H1 (cell line): ENCODE results near the gene ANKH. TPM values are rescaled to one million over a fixed set of nuclear protein-coding genes. Genes with fewer than 3 reads are reported as not detected.

Experiments
- CTCF ChIA-PET: fragments of 300-600 bp; sonication (Branson Sonifier 250); formaldehyde crosslinking; loops from one replicate; lab custom pipeline; 2021; ENCODE audit not compliant: partially characterized antibody; lab: Charles Lee
- POLR2A ChIA-PET: fragments of 300-600 bp; sonication (Branson Sonifier 250); formaldehyde crosslinking; loops from one replicate; lab custom pipeline; 2021; ENCODE audit warnings: inconsistent platforms; ENCODE audit not compliant: partially characterized antibody; lab: Charles Lee
- DNase-seq, 2 experiments: peaks; one replicate each; pipeline versions ENCODE4 v3.0.0 to v3.0.0-alpha.2; 2010 to 2022; ENCODE audit warnings: low spot score in 2 of 2, low read depth in 1 of 2, mixed read lengths in 1 of 2
- FAIRE-seq: peaks from 2 replicates; lab custom pipeline; 2011; peaks lifted over from hg19 to GRCh38; lab: Jason Lieb, UNC
- H2AFZ ChIP-seq: 2 replicates; pipeline ENCODE4 v1.8.1; 2012; ENCODE audit warnings: low read length, inconsistent platforms
- H2AK5ac ChIP-seq: 2 replicates; pipeline ENCODE4 v1.6.1; 2013; ENCODE audit warnings: low read depth, low read length
- H2BK120ac ChIP-seq: replicated peaks from 2 replicates; pipeline ENCODE3; 2013; ENCODE audit warnings: low read depth, low read length, inconsistent platforms
- H2BK12ac ChIP-seq: 2 replicates; pipeline ENCODE4 v1.6.1; 2013; ENCODE audit warnings: low read depth, low read length
- H2BK15ac ChIP-seq: 2 replicates; pipeline ENCODE4 v1.6.1; 2013; ENCODE audit warnings: low read length
- H2BK20ac ChIP-seq: 2 replicates; pipeline ENCODE4 v1.6.1; 2013; ENCODE audit warnings: low read length
- H2BK5ac ChIP-seq: 2 replicates; pipeline ENCODE4 v1.6.1; 2013; ENCODE audit warnings: low read depth, low read length
- H3K14ac ChIP-seq: 2 replicates; pipeline ENCODE4 v1.6.1; 2013; ENCODE audit warnings: inconsistent platforms; ENCODE audit not compliant: insufficient read length
- H3K18ac ChIP-seq: 2 replicates; pipeline ENCODE4 v1.6.1; 2013; ENCODE audit warnings: low read length; ENCODE audit errors: extremely low read depth
- H3K23ac ChIP-seq: 2 replicates; pipeline ENCODE4 v1.6.1; 2013; ENCODE audit warnings: inconsistent platforms; ENCODE audit not compliant: insufficient read length
- H3K23me2 ChIP-seq: 2 replicates; pipeline ENCODE4 v1.6.1; 2013; ENCODE audit warnings: low read depth, low read length
- H3K27ac ChIP-seq: 2 replicates; pipeline ENCODE4 v1.6.1; 2011; ENCODE audit warnings: low read depth, low read length, inconsistent platforms
- H3K27me3 ChIP-seq, 4 experiments: replicated peaks in 1 of 4; 1 replicate in 1 of 4; 2 replicates in 3 of 4; pipeline versions ENCODE4 v1.6.1 to v1.8.1; 2011 to 2013; ENCODE audit warnings: low read length in 3 of 4, mild to moderate bottlenecking in 3 of 4, inconsistent platforms in 2 of 4, mixed read lengths in 2 of 4, moderate library complexity in 1 of 4; ENCODE audit not compliant: control insufficient read depth in 3 of 4, insufficient read depth in 3 of 4; ENCODE audit errors: extremely low read depth in 1 of 4
- H3K36me3 ChIP-seq, 4 experiments: 2 replicates each; pipeline versions ENCODE4 v1.6.1 to v1.8.1; 2011 to 2013; ENCODE audit warnings: mild to moderate bottlenecking in 4 of 4, low read length in 3 of 4, moderate library complexity in 2 of 4, control low read depth in 1 of 4, inconsistent platforms in 1 of 4; ENCODE audit not compliant: insufficient read depth in 4 of 4, control insufficient read depth in 2 of 4
- H3K4ac ChIP-seq: replicated peaks from 2 replicates; pipeline ENCODE3; 2013; ENCODE audit warnings: low read length, low read depth, mixed read lengths, inconsistent platforms; ENCODE audit not compliant: insufficient read length
- H3K4me1 ChIP-seq, 4 experiments: replicated peaks in 1 of 4; 1 replicate in 1 of 4; 2 replicates in 3 of 4; pipeline versions ENCODE4 v1.6.1 to v1.8.1; 2011 to 2013; ENCODE audit warnings: low read length in 3 of 4, inconsistent platforms in 2 of 4, mixed read lengths in 1 of 4; ENCODE audit not compliant: insufficient read depth in 4 of 4, control insufficient read depth in 3 of 4
- H3K4me2 ChIP-seq, 2 experiments: 2 replicates each; pipeline versions ENCODE4 v1.6.1 to v1.8.1; 2011 to 2013; ENCODE audit warnings: low read depth in 2 of 2, low read length in 2 of 2, control low read depth in 1 of 2, inconsistent platforms in 1 of 2, mild to moderate bottlenecking in 1 of 2; ENCODE audit not compliant: insufficient read depth in 1 of 2
- H3K4me3 ChIP-seq, 4 experiments: fragments of 200-600, 300-600 bp in 1 of 4; sonication (generic), shearing (Covaris generic), sonication (Bioruptor Twin) in 1 of 4; 2 replicates each; pipeline versions ENCODE4 v1.5.1 to v1.8.1; 2011 to 2016; ENCODE audit warnings: low read length in 4 of 4, low read depth in 3 of 4, control low read depth in 2 of 4, inconsistent platforms in 2 of 4, mild to moderate bottlenecking in 2 of 4, mixed read lengths in 1 of 4, moderate library complexity in 1 of 4; ENCODE audit not compliant: insufficient read depth in 2 of 4; ENCODE audit errors: extremely low read depth in 1 of 4
- H3K56ac ChIP-seq: replicated peaks from 2 replicates; pipeline ENCODE3; 2013; ENCODE audit warnings: low read depth, mild to moderate bottlenecking, mixed read lengths, low read length, inconsistent platforms; ENCODE audit not compliant: insufficient read length
- H3K79me1 ChIP-seq: 2 replicates; pipeline ENCODE4 v1.6.1; 2013; ENCODE audit warnings: low read depth, low read length, control low read depth
- H3K79me2 ChIP-seq, 2 experiments: 2 replicates each; pipeline versions ENCODE4 v1.6.1 to v1.8.1; 2012 to 2013; ENCODE audit warnings: low read length in 2 of 2, mild to moderate bottlenecking in 2 of 2, inconsistent platforms in 1 of 2; ENCODE audit not compliant: insufficient read depth in 2 of 2, control insufficient read depth in 1 of 2
- H3K9ac ChIP-seq, 4 experiments: replicated peaks in 1 of 4; 1 replicate in 1 of 4; 2 replicates in 3 of 4; pipeline versions ENCODE4 v1.6.1 to v1.8.1; 2011 to 2013; ENCODE audit warnings: low read depth in 3 of 4, low read length in 3 of 4, control low read depth in 2 of 4, mild to moderate bottlenecking in 2 of 4, moderate library complexity in 2 of 4, inconsistent platforms in 1 of 4; ENCODE audit errors: extremely low read depth in 1 of 4
- H3K9me3 ChIP-seq, 2 experiments: 2 replicates each; pipeline versions ENCODE4 v1.6.1 to v1.8.1; 2012 to 2013; ENCODE audit warnings: mild to moderate bottlenecking in 2 of 2, moderate library complexity in 2 of 2, control low read depth in 1 of 2, inconsistent platforms in 1 of 2, low read depth in 1 of 2, low read length in 1 of 2, mixed read lengths in 1 of 2; ENCODE audit not compliant: insufficient read depth in 2 of 2
- H4K20me1 ChIP-seq, 2 experiments: replicated peaks in 1 of 2; 2 replicates each; pipeline versions ENCODE3 to v1.8.1; 2011 to 2013; ENCODE audit warnings: inconsistent platforms in 2 of 2, low read length in 2 of 2, mild to moderate bottlenecking in 1 of 2; ENCODE audit not compliant: insufficient read depth in 2 of 2, control insufficient read depth in 1 of 2
- H4K5ac ChIP-seq: 2 replicates; pipeline ENCODE4 v1.6.1; 2013; ENCODE audit warnings: low read length, low read depth, mixed read lengths, inconsistent platforms; ENCODE audit not compliant: insufficient read length
- H4K8ac ChIP-seq: 2 replicates; pipeline ENCODE4 v1.8.0; 2013; ENCODE audit warnings: mild to moderate bottlenecking, moderate library complexity, low read length, inconsistent platforms; ENCODE audit not compliant: insufficient read depth; ENCODE audit errors: extremely low read depth
- H4K91ac ChIP-seq: replicated peaks from 2 replicates; pipeline ENCODE3; 2013; ENCODE audit warnings: low read length, mixed read lengths, inconsistent platforms; ENCODE audit not compliant: insufficient read length
- MAX ChIP-seq: IDR thresholded peaks from 2 replicates; pipeline ENCODE4 v1.6.1; 2012; ENCODE audit warnings: inconsistent platforms
- WGBS, 2 experiments: shearing (Covaris generic) in 1 of 2; methylation state at CpG; one replicate each; pipeline versions ENCODE4 v1.1.6 to v1.1.7; 2013 to 2015; ENCODE audit warnings: low lambda C conversion rate in 2 of 2, mixed read lengths in 2 of 2, inconsistent platforms in 1 of 2, low coverage in 1 of 2, missing lambda C conversion rate in 1 of 2; ENCODE audit not compliant: insufficient replicate concordance in 2 of 2, insufficient coverage in 1 of 2, insufficient read length in 1 of 2; ENCODE audit errors: extremely low coverage in 1 of 2, missing lambda C conversion rate in 1 of 2; 5-methylcytosine and 5-hydroxymethylcytosine counted together
- polyA plus RNA-seq, 7 experiments: library from polyadenylated mRNA; depleted of rRNA in 3 of 7; stranded (reverse) in 5 of 7; unstranded in 2 of 7; fragments of >200 nt in 5 of 7; fragments of 200-250 nt in 2 of 7; gene quantifications; 1 replicate in 5 of 7; 2 replicates in 1 of 7; 4 replicates in 1 of 7; pipeline versions ENCODE4 v1.2.1 to v1.2.3, GENCODE V29; 2011 to 2013; ENCODE audit warnings: missing spikeins in 2 of 7, mixed read lengths in 2 of 7
- total RNA-seq: library from RNA; stranded (reverse); fragmentation: NEBNext Ultra II Directional; extraction: Animal tissue kit (Norgen Biotek cat#: 25700); gene quantifications from 2 replicates; pipeline ENCODE4 v1.2.1, GENCODE V29; 2021

ANKH gene
- total and polyA plus RNA-seq, 2 of the 8 experiments (the other 6 are each of a cell fraction or from before 2014, with no cell fraction given), result 5.3 to 13.0 TPM

GRCh38 chr5:14710313-14710994, 161.1 kb downstream of the ANKH start:
- DNase-seq, result no peak
- H4K8ac ChIP-seq, result no peak overlapping the region
- H2BK120ac ChIP-seq, result no peak overlapping the region
- no peak overlapping the region for H2BK20ac ChIP-seq
- H3K14ac ChIP-seq, result no peak overlapping the region
- H2BK15ac ChIP-seq, result no peak overlapping the region
- H3K9ac ChIP-seq, result no peak overlapping the region
- H3K56ac ChIP-seq, result no peak overlapping the region
- no peak overlapping the region for H3K27ac ChIP-seq
- H4K5ac ChIP-seq, result no peak overlapping the region
- no peaks in the 10 kb centered on the region for H3K79me2 ChIP-seq
- no peak overlapping the region for H3K4me3 ChIP-seq
- no peak overlapping the region for H3K18ac ChIP-seq
- H3K36me3 ChIP-seq, result peaks cover 0 to 15% (median 5%) of the 10 kb centered on the region in 4 experiments; a peak in 5 of 8 replicates
- no peak for FAIRE-seq
- H3K9me3 ChIP-seq, result peaks cover 0 to 5% of the 10 kb centered on the region in 2 experiments; a peak in 1 of 4 replicates
- H3K4me1 ChIP-seq, result no peaks in the 10 kb centered on the region
- WGBS, 2 experiments, result 93% methylated on average over 28 of the region's 28 CpGs; no CpG with 5 or more reads in 1 of the 2 experiments
- no peak overlapping the region for H2BK12ac ChIP-seq
- H4K91ac ChIP-seq, result no peak overlapping the region
- no peak overlapping the region for H3K23ac ChIP-seq
- peaks cover 0 to 1% (median 0%) of the 10 kb centered on the region in 4 experiments; a peak in 1 of 7 replicates for H3K27me3 ChIP-seq
- no peak for TF ChIP-seq MAX
- no peaks in the 10 kb centered on the region; the same call in none of the 2 replicates for H3K79me1 ChIP-seq
- ChIA-PET POLR2A (no interaction called here), CTCF (interaction anchor here (4.4 kb wide), 1 partner anchor 15 kb away, joined by 31 read pairs; no protein-coding TSS in a partner anchor)
- no peak overlapping the region for H2AFZ ChIP-seq
- peaks cover 0 to 2% of the 10 kb centered on the region in 2 experiments for H4K20me1 ChIP-seq
- H3K4me2 ChIP-seq, result no peak overlapping the region
- no peak overlapping the region for H3K4ac ChIP-seq
- no peak overlapping the region for H2AK5ac ChIP-seq
- no peaks in the 10 kb centered on the region for H3K23me2 ChIP-seq
- H2BK5ac ChIP-seq, result no peak overlapping the region
